GM12878 (cell line): Measurements from ENCODE around the gene ARHGAP6. TPM values are rescaled to one million over a fixed set of nuclear protein-coding genes. Genes with fewer than 3 reads are reported as not detected.

Experiments
- ATAC-seq: fragments of 200-7000 bp; cut with Tn5 transposase; 3 replicates; pipeline ENCODE4 v1.9.1; 2020; ENCODE audit warnings: mild to moderate bottlenecking, moderate library complexity
- BruUV-seq: library from RNA; stranded (reverse); fragments of 400-500 nt; replicated peaks from 2 replicates; lab custom pipeline; 2021; lab: Mats Ljungman, UMichigan
- CTCF ChIA-PET: fragments of 300-600 bp; sonication (Branson Sonifier 250); formaldehyde crosslinking; extraction: SDS; loops from one replicate; lab custom pipeline; 2021; ENCODE audit warnings: inconsistent platforms; lab: Yijun Ruan, JAX
- POLR2A ChIA-PET: fragments of 350-600 bp; formaldehyde crosslinking; extraction: SDS; loops from one replicate; lab custom pipeline; 2021; ENCODE audit warnings: inconsistent platforms; lab: Charles Lee
- RAD21 ChIA-PET: fragments of 300-600 bp; sonication (Branson Sonifier 250); formaldehyde crosslinking; loops from one replicate; lab custom pipeline; 2023; ENCODE audit warnings: antibody characterized with exemption; ENCODE audit not compliant: unreplicated experiment; lab: Charles Lee
- SMC1A ChIA-PET: fragments of 300-600 bp; sonication (Branson Sonifier 250); formaldehyde crosslinking; loops from one replicate; lab custom pipeline; 2023; ENCODE audit not compliant: unreplicated experiment, uncharacterized antibody; lab: Charles Lee
- DNase-seq: peaks from one replicate; pipeline ENCODE4 v3.0.0-alpha.2; 2011; ENCODE audit warnings: low read depth, low spot score
- FAIRE-seq: peaks from 3 replicates; lab custom pipeline; 2011; peaks lifted over from hg19 to GRCh38; lab: Jason Lieb, UNC
- H2AFZ ChIP-seq: 2 replicates; pipeline ENCODE4 v1.6.0; 2011; ENCODE audit warnings: low read depth, low read length, control low read depth; ENCODE audit not compliant: control insufficient read depth
- H3K27ac ChIP-seq: 2 replicates; pipeline ENCODE4 v1.5.1; 2011; ENCODE audit warnings: control low read depth; ENCODE audit not compliant: control insufficient read depth, insufficient read depth
- H3K27me3 ChIP-seq, 2 experiments: replicated peaks in 1 of 2; 2 replicates each; pipeline versions ENCODE4 v1.6.0 to v1.6.1; 2011; ENCODE audit warnings: low read length in 1 of 2; ENCODE audit not compliant: control insufficient read depth in 2 of 2, insufficient read depth in 2 of 2
- H3K36me3 ChIP-seq, 2 experiments: 2 replicates each; pipeline ENCODE4 v1.5.1; 2011; ENCODE audit warnings: low read length in 1 of 2; ENCODE audit not compliant: control insufficient read depth in 2 of 2, insufficient read depth in 2 of 2
- H3K4me1 ChIP-seq: 2 replicates; pipeline ENCODE4 v1.6.1; 2011; ENCODE audit warnings: mild to moderate bottlenecking, low read length, moderate library complexity, mixed read lengths; ENCODE audit not compliant: control insufficient read depth, insufficient read depth
- H3K4me2 ChIP-seq: 2 replicates; pipeline ENCODE4 v1.6.0; 2011; ENCODE audit warnings: control low read depth; ENCODE audit not compliant: control insufficient read depth, insufficient read depth
- H3K4me3 ChIP-seq: fragments of 200-600 bp; sonication (generic); 2 replicates; pipeline ENCODE4 v1.5.1; 2016
- H3K79me2 ChIP-seq: 2 replicates; pipeline ENCODE4 v1.6.0; 2011; ENCODE audit warnings: low read length; ENCODE audit not compliant: control insufficient read depth, insufficient read depth
- H3K9ac ChIP-seq: 2 replicates; pipeline ENCODE4 v1.8.0; 2011; ENCODE audit warnings: low read length, control low read depth, mixed read lengths; ENCODE audit not compliant: control insufficient read depth, insufficient read depth
- H3K9me3 ChIP-seq: replicated peaks from 3 replicates; pipeline ENCODE4 v1.5.1; 2011; ENCODE audit warnings: mild to moderate bottlenecking, low read length; ENCODE audit not compliant: control insufficient read depth, insufficient read depth
- H4K20me1 ChIP-seq: 2 replicates; pipeline ENCODE4 v1.6.0; 2011; ENCODE audit not compliant: control insufficient read depth, insufficient read depth
- BCLAF1 ChIP-seq: fragments of 450-650 bp; IDR thresholded peaks from 2 replicates; pipeline ENCODE4 v1.6.1; 2017; ENCODE audit warnings: antibody characterized with exemption, mild to moderate bottlenecking, moderate library complexity
- HCFC1 ChIP-seq: fragments of 150-350 bp; IDR thresholded peaks from 2 replicates; pipeline ENCODE4 v1.6.1; 2014; ENCODE audit warnings: low read length
- RAD21 ChIP-seq: IDR thresholded peaks from 2 replicates; pipeline ENCODE4 v1.6.1; 2011; ENCODE audit warnings: mild to moderate bottlenecking, low read depth, low read length, moderate library complexity; ENCODE audit not compliant: insufficient read depth
- SPI1 ChIP-seq: IDR thresholded peaks from 2 replicates; pipeline ENCODE4 v1.6.1; 2011; ENCODE audit warnings: low read depth, mild to moderate bottlenecking, low read length, moderate library complexity, borderline replicate concordance; ENCODE audit not compliant: insufficient read depth
- TARDBP ChIP-seq: IDR thresholded peaks from 2 replicates; pipeline ENCODE4 v1.6.1; 2016; ENCODE audit warnings: borderline replicate concordance
- YY1 ChIP-seq: IDR thresholded peaks from 2 replicates; pipeline ENCODE4 v1.6.1; 2011; ENCODE audit warnings: low read depth, mild to moderate bottlenecking, low read length
- ZBTB40 ChIP-seq: fragments of 450-650 bp; IDR thresholded peaks from 2 replicates; pipeline ENCODE4 v1.6.1; 2016; ENCODE audit warnings: mild to moderate bottlenecking, moderate library complexity, borderline replicate concordance
- ZNF274 ChIP-seq: IDR thresholded peaks from one replicate; pipeline ENCODE4 v1.8.0; 2011; ENCODE audit not compliant: insufficient read length, insufficient read depth
- WGBS: methylation state at CpG from one replicate; pipeline ENCODE4 v1.1.6; 2016; ENCODE audit warnings: low lambda C conversion rate; ENCODE audit not compliant: insufficient replicate concordance, insufficient coverage; ENCODE audit errors: missing lambda C conversion rate; 5-methylcytosine and 5-hydroxymethylcytosine counted together
- in situ Hi-C: fragments of 300-500 bp; cut with MboI; formaldehyde crosslinking; loops from 9 replicates; pipeline ENCODE4 v1.14.3; 2018; ENCODE audit warnings: mixed read lengths
- intact Hi-C: fragments of 100-400 bp; cut with micrococcal nuclease; formaldehyde crosslinking; loops from one replicate; pipeline ENCODE4 v1.14.2; 2022; ENCODE audit not compliant: unreplicated experiment
- polyA plus RNA-seq, 11 experiments: library from polyadenylated mRNA; depleted of rRNA in 4 of 11; unstranded in 6 of 11; stranded (reverse) in 5 of 11; fragments of >200 nt; fragmentation: Nextera tagmentation in 4 of 11; fragmentation: Illumina TruSeq in 1 of 11; extraction: Ambion mirVana in 4 of 11; extraction: Trizol in 1 of 11; gene quantifications; 1 replicate in 1 of 11; 2 replicates in 10 of 11; pipeline versions ENCODE4 v1.2.1 to v1.2.3, GENCODE V29; 2011 to 2016; ENCODE audit warnings: inconsistent platforms in 2 of 11, missing spikeins in 2 of 11, low read depth in 1 of 11
- total RNA-seq, 4 experiments: library from RNA; depleted of rRNA in 3 of 4; stranded (reverse); fragments of >200 nt in 3 of 4; fragmentation: Illumina TruSeq in 1 of 4; extraction: Trizol in 1 of 4; gene quantifications; 2 replicates each; pipeline versions ENCODE4 v1.2.1 to v1.2.3, GENCODE V29; 2013 to 2021

ARHGAP6 gene
- total and polyA plus RNA-seq, 10 of the 15 experiments (the other 5 are each of a cell fraction or from before 2014, with no cell fraction given): 0.20 to 1.8 (median 0.76) TPM

- Histone ChIP-seq H3K27ac (no peak overlapping the region), H3K79me2 (no peaks in the 10 kb centered on the region), H3K9me3 (no peaks in the 10 kb centered on the region), H3K4me1 (no peaks in the 10 kb centered on the region), H2AFZ (no peak overlapping the region), H3K4me3 (no peak overlapping the region), H3K9ac (no peak overlapping the region), H3K27me3 (no peaks in the 10 kb centered on the region; a peak in 2 of 4 replicates), H4K20me1 (no peaks in the 10 kb centered on the region), H3K4me2 (no peak overlapping the region), H3K36me3 (no peaks in the 10 kb centered on the region)
- RAD21 ChIA-PET: no interaction called here
- POLR2A ChIA-PET: no interaction called here
- no peak for ATAC-seq
- TF ChIP-seq ZBTB40 (peak; percentile 66), TARDBP (no peak)
- SMC1A ChIA-PET: interaction anchor here (1.1 kb wide), 1 partner anchor 63 kb away, joined by 3 read pairs; no protein-coding TSS in a partner anchor
- DNase-seq: no peak
- WGBS: 2% methylated on average over 3 of the region's 3 CpGs
- in situ Hi-C loops: no loop called here
- intact Hi-C loops: loop anchor here (5.0 kb wide), 1 partner anchor 177 kb away; no protein-coding TSS in a partner anchor
- no peak for FAIRE-seq
- no TSS peak for BruUV-seq
- CTCF ChIA-PET: interaction anchor here (1.0 kb wide), 1 partner anchor 62 kb away, joined by 9 read pairs; no protein-coding TSS in a partner anchor
Measured at GRCh38 chrX:11444052-11444451, 221.7 kb downstream of the ARHGAP6 start.

- no peak overlapping the region for H3K4me2 ChIP-seq
- H3K79me2 ChIP-seq: no peaks in the 10 kb centered on the region
- FAIRE-seq (no peak), ATAC-seq (no peak), DNase-seq (no peak)
- in situ Hi-C loops: no loop called here
- H3K36me3 ChIP-seq: no peaks in the 10 kb centered on the region
- no peak overlapping the region for H3K27ac ChIP-seq
- SMC1A ChIA-PET: no interaction called here
- BruUV-seq: no TSS peak
- H3K27me3 ChIP-seq: no peaks in the 10 kb centered on the region
- CTCF ChIA-PET: no interaction called here
- no peaks in the 10 kb centered on the region for H3K4me1 ChIP-seq
- intact Hi-C loops: loop anchor here (5.0 kb wide), 1 partner anchor 173 kb away; no protein-coding TSS in a partner anchor
- H2AFZ ChIP-seq: no peak overlapping the region
- H3K9ac ChIP-seq: no peak overlapping the region
- H3K9me3 ChIP-seq: no peaks in the 10 kb centered on the region
- POLR2A ChIA-PET: no interaction called here
- WGBS: 3% methylated on average over 2 of the region's 2 CpGs
- RAD21 ChIA-PET: no interaction called here
- no peak overlapping the region for H3K4me3 ChIP-seq
- no peaks in the 10 kb centered on the region for H4K20me1 ChIP-seq
- no peak for TF ChIP-seq YY1
- no peak for TF ChIP-seq BCLAF1
- no peak for TF ChIP-seq ZNF274
- no peak for TF ChIP-seq HCFC1
- TF ChIP-seq SPI1: no peak
- TF ChIP-seq RAD21: no peak
Measured at GRCh38 chrX:11439846-11440245, 225.9 kb downstream of the ARHGAP6 start.
